ENCODE measurements around the gene PLTP.

The PLTP gene

GRCh38 chr20:45910670-45911485, 1.1 kb downstream of the PLTP start:
- H3K4me3 ChIP-seq (ENCODE audit: low read depth, low read length) = no peak overlapping the region
- ChIA-PET POLR2A (interaction anchor here (0.9 to 1.5 kb wide), 3 partner anchors 12 to 28 kb away, joined by 3 to 8 read pairs (median 3); partner anchors contain the start of gene PCIF1), CTCF (interaction anchor here (0.9 kb wide), 1 partner anchor 19 kb away, joined by 4 read pairs; the partner anchor contains the start of gene CTSA)
- no peaks in the 10 kb centered on the region for H3K36me3 ChIP-seq (ENCODE audit: control insufficient read depth in 2 of 2, insufficient read depth in 1 of 2, low read length in 2 of 2)
- H3K4me1 ChIP-seq (ENCODE audit: control insufficient read depth, insufficient read depth, low read length) = no peaks in the 10 kb centered on the region
- no peaks in the 10 kb centered on the region for H3K9me3 ChIP-seq (ENCODE audit: control insufficient read depth, insufficient read depth, low read depth, low read length)
- no peak overlapping the region for H3K27ac ChIP-seq (ENCODE audit: extremely low read depth, low read depth, low read length)
- TF ChIP-seq ZNF621 (tag by site-specific recombination; IDR thresholded peaks at IDR 0.05) (no peak), KLF7 (tag by site-specific recombination; IDR thresholded peaks at IDR 0.05; ENCODE audit: borderline replicate concordance) (no peak), KLF1 (tag by site-specific recombination; IDR thresholded peaks at IDR 0.05) (peak; percentile 76), ZNF366 (tag by site-specific recombination; conservative IDR thresholded peaks at IDR 0.05) (peak; percentile 89), ZNF629 (tag by site-specific recombination; IDR thresholded peaks at IDR 0.05) (peak; percentile 67), ZNF692 (tag by site-specific recombination; IDR thresholded peaks at IDR 0.05) (no peak), ZNF280C (tag by site-specific recombination; IDR thresholded peaks at IDR 0.05) (no peak), ZBTB17 (tag by site-specific recombination; IDR thresholded peaks at IDR 0.05) (peak; percentile 89), ZNF223 (tag by site-specific recombination; IDR thresholded peaks at IDR 0.05) (no peak), MEIS1 (CRISPR knock-in tag; IDR thresholded peaks at IDR 0.05; ENCODE audit: borderline replicate concordance) (no peak), ZNF302 (tag by site-specific recombination; IDR thresholded peaks at IDR 0.05; ENCODE audit: low read depth) (no peak), ZNF510 (tag by site-specific recombination; IDR thresholded peaks at IDR 0.05; ENCODE audit: insufficient replicate concordance) (no peak), YY2 (tag by site-specific recombination; IDR thresholded peaks at IDR 0.05) (no peak), GLIS1 (tag by site-specific recombination; IDR thresholded peaks at IDR 0.05) (0 out of 2 replicates have a peak, but pooled peaks have one; percentile 15), ZNF138 (tag by site-specific recombination; IDR thresholded peaks at IDR 0.05; ENCODE audit: borderline replicate concordance) (no peak), ZNF701 (tag by site-specific recombination; IDR thresholded peaks at IDR 0.05) (no peak), MZF1 (tag by site-specific recombination; IDR thresholded peaks at IDR 0.05; ENCODE audit: borderline replicate concordance) (no peak), KLF9 (tag by site-specific recombination; IDR thresholded peaks at IDR 0.05; ENCODE audit: low read depth) (peak; percentile 96), INSM2 (tag by site-specific recombination; IDR thresholded peaks at IDR 0.05) (0 out of 2 replicates have a peak, but pooled peaks have one; percentile 11), SP7 (tag by site-specific recombination; IDR thresholded peaks at IDR 0.05) (0 out of 2 replicates have a peak, but pooled peaks have one; percentile 21), RBAK (tag by site-specific recombination; IDR thresholded peaks at IDR 0.05) (no peak), PRDM1 (tag by site-specific recombination; IDR thresholded peaks at IDR 0.05) (peak; percentile 46; the same call in 1 of the 2 replicates), ZNF558 (tag by site-specific recombination; IDR thresholded peaks at IDR 0.05) (no peak), KLF8 (tag by site-specific recombination; IDR thresholded peaks at IDR 0.05) (peak; percentile 45; the same call in 1 of the 2 replicates), FEZF1 (tag by site-specific recombination; IDR thresholded peaks at IDR 0.05) (no peak), ZNF791 (tag by site-specific recombination; IDR thresholded peaks at IDR 0.05) (no peak), ZNF175 (tag by site-specific recombination; IDR thresholded peaks at IDR 0.05) (no peak), ZNF155 (tag by site-specific recombination; IDR thresholded peaks at IDR 0.05) (no peak), SP2 (tag by site-specific recombination; IDR thresholded peaks at IDR 0.05) (peak; percentile 89), ZNF654 (tag by site-specific recombination; IDR thresholded peaks at IDR 0.05; ENCODE audit: low read depth) (no peak)
- TF ChIP-seq, protein P1, sequence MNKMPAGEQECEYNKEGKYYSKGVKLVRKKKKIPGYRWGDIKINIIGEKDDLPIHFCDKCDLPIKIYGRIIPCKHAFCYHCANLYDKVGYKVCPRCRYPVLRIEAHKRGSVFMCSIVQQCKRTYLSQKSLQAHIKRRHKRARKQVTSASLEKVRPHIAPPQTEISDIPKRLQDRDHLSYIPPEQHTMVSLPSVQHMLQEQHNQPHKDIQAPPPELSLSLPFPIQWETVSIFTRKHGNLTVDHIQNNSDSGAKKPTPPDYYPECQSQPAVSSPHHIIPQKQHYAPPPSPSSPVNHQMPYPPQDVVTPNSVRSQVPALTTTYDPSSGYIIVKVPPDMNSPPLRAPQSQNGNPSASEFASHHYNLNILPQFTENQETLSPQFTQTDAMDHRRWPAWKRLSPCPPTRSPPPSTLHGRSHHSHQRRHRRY (tag by site-specific recombination; IDR thresholded peaks at IDR 0.05) = no peak
- TF ChIP-seq, protein P2, sequence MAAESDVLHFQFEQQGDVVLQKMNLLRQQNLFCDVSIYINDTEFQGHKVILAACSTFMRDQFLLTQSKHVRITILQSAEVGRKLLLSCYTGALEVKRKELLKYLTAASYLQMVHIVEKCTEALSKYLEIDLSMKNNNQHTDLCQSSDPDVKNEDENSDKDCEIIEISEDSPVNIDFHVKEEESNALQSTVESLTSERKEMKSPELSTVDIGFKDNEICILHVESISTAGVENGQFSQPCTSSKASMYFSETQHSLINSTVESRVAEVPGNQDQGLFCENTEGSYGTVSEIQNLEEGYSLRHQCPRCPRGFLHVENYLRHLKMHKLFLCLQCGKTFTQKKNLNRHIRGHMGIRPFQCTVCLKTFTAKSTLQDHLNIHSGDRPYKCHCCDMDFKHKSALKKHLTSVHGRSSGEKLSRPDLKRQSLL (tag by site-specific recombination; IDR thresholded peaks at IDR 0.05) = peak; percentile 74; the same call in 1 of the 2 replicates
